NCI-H1694 treated with DMSO at 0.1 percent for 48 hours (cell line): ENCODE data around the gene MB.
"Not testable (repeated sequence)": the region's sequence is repeated elsewhere in the genome, so short reads cannot be mapped to it uniquely, and the experiment has no call there.

ENCODE experiments used
- DNase-seq: peaks from one replicate; lab custom pipeline; 2025; lab: John Stamatoyannopoulos, UW

MB gene

DNA sequence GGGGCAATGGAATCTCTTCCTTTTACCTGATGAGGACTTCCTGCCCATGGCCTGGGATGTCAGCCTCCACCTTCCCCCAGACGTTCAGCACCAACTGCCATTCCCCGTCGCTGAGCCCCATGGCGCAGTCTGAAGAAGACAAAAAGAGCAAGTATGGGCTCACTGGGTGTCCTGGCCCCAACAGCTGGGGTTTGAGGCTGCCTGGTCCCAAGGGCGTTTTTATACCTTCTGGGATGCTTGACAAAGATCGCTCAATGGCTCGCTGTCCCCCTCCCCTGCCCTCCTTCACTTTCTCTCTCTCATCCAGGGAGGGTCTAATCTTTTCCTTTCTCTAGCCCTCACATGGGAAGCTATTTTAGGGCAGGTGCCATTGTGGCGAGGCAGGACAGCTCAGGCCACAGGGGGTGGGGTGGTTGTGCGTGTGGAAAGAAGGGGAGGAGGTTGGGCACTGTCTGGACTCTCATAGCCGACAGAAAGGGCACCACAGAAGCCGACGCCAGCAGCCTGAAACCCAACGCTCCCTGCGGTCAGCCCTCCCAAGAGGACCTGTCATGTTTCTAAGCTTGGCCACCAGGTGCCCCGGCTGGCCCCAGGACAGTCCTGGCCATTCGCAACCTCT, at the start of gene MB:
Gene MB, minus strand, starts transcription at position 193 of the 619 bp plus-strand sequence. Its CDS starts 72 bp downstream, at position 121.
- no peak for DNase-seq

DNA sequence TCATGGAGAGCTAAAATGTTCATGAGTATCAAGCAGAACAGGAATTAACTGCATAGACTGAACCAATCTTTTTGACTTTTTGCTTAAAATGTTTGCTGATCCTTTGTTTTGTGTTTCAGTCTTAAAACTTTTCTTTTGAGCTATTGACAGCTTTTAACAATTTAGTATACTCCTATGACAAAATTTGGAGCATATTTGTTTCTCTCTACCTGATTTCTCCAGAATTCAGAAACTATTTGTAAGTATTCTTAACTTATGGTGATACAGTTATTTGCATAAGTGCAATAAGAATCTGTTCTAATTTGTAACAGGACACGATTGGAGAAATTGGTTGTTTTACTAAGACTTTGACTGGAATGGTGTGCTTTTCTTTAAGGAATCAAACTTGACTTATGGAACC, 49.6 kb upstream of the MB start:
- DNase-seq = not testable (repeated sequence)

GRCh38 chr22:35664955-35665587, 47.9 kb upstream of the MB start:
- DNase-seq = no peak

DNA sequence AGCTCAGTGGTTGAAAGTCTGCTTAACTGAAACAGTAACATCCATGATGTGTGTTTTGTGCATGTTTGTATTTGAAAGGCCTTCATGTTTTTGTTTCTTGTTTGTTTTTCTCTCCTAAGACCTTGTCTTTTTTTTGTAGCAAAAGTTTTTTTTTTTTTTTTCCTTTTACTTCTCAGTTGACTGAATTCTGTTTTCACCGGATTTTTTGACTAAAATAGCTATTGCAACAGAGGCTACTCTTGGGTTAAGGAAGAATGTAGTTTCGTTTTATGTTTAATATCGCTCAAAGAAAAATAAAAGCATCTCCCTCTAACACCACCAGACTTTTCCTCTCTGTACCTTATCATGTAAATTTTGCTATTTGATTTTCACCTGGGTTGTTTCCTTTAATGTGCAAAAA, 46.2 kb upstream of the MB start:
- no peak for DNase-seq

- DNase-seq = no peak
Observed at GRCh38 chr22:35662914-35663313, 45.8 kb upstream of the MB start.

GRCh38 chr22:35661464-35661863, 44.3 kb upstream of the MB start:
- no peak for DNase-seq

GRCh38 chr22:35660291-35661127, 43.4 kb upstream of the MB start:
- DNase-seq = no peak

- DNase-seq = no peak
Observed at GRCh38 chr22:35657571-35658312, 40.6 kb upstream of the MB start.

- no peak for DNase-seq
Observed at GRCh38 chr22:35656284-35656752, 39.2 kb upstream of the MB start.

GRCh38 chr22:35653824-35654223, 36.7 kb upstream of the MB start:
- no peak for DNase-seq

DNA sequence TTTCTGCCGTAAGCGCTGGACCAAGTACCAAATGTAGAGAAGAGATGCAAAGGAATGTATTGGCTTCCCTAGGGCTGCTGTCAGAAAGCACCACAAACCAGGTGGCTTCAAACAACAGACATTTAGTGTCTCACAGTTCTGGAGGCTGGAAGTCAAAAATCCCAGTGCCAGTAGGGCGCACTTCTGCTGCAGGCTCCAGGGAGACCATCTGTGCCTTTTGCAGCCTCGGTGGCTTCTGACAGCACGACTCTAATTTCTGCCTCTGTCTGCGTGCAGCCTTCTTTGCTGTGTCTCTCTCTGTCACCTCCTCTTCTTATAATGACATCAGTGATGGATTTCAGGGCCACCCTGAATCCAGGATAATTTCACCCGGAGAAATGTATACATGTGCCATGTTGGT, 34.0 kb upstream of the MB start:
- no peak for DNase-seq

DNA sequence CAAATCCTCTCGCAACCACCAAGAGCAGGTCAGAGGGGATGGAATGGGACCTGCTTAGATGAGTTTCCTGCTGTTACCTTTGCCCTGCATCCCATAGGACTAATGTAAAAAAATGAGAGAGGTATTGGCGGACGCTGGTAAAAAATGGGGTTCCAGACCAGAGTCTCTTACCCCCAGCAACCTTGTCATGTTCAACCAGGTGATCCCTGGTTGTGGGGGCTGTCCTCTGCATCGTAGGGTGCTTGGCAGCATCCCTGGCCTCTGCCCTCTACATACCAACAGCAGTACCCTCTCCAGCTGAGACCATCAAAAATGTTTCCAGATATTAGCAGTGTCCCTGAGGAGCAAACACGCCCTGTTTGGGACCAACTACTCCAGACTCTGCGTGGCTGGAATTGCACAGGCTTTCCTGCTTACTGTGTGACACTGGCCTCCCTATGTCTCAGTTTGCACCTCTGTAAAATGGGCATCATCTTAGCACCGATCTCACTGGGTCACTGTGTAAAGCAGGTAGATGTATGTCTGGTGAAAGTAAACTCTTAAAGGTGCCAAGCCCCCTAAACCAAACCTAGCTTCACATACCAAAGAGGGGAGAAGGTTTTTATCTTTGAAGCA, 32.6 kb upstream of the MB start:
- no peak for DNase-seq

- no peak for DNase-seq
Observed at GRCh38 chr22:35649026-35649553, 32.0 kb upstream of the MB start.

DNA sequence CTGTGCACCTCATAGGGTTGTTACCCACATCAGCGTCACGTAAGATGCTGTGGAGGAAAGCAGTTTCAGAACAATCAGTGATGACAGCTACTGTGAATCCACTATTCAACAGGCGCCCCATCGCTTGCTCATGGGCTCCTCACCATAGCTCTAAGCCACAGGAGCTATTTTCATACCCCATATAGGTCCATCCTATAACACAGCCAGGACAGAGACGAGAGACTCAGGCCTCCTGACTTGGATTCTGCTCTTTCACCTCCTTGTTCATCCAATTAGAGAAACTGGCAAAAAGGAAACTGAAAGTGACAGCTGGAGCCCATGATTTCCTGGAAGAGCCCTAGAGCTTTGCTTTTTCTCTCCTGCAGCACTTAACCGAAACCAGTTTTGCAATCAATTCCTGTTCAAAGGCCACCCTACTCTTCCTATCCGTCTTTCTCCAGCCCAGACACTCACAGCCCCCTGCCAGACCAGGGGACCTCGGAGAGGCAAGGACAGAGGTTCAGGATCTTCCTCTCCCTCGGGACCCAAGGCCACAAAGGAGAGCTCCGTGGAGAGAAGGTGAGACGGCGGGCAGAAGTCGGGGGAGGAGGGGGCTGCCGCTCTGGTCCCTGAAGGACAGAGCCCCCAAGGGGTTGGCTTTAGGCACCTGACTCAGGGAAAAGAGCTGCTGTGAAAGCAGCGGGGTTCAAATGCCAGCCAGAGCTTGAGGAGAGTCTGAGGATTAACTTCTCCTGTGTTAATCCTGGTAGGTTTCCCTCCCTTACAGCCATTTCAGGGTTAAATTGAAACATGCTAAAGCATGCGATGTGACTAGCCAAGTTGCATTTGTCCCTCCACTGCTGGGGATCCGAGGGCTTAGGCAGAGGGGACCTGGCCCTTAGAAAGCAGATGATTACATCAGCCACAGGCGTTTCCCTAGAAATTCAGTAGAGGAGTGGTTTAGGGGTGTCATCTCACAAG, 31.2 kb upstream of the MB start, which contains the start of gene APOL6:
Gene APOL6, plus strand, starts transcription at position 381 of the 960 bp plus-strand sequence. CDS start 7,980 bp downstream, outside the sequence.
- DNase-seq = peak; percentile 6

GRCh38 chr22:35645646-35646045, 28.5 kb upstream of the MB start:
- no peak for DNase-seq

- no peak for DNase-seq
Observed at GRCh38 chr22:35643991-35644390, 26.9 kb upstream of the MB start.

DNA sequence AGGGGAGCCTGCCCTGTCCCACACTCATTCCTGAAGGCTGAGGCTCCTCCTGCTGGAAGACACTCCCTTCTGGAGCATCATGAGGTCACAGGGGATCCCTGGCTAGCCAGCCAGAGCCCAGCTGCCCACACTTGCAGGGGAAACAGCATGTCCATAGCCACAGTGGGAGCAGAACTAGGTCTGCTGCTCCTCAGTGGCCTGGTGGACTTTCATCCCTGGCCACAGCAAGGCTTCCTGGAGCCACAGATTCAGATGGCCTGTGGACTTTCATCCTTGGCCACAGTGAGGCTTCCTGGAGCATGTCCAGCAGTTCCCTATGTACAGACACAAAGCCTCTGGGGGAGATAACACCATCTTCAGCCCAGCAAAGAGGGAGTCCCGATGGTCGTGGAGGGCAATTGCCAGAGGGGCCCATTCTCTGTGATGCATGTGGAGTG, 25.2 kb upstream of the MB start:
- DNase-seq = no peak

- DNase-seq = no peak
Observed at GRCh38 chr22:35641494-35642120, 24.5 kb upstream of the MB start.

- DNase-seq = no peak
Observed at GRCh38 chr22:35638410-35638809, 21.3 kb upstream of the MB start.

DNA sequence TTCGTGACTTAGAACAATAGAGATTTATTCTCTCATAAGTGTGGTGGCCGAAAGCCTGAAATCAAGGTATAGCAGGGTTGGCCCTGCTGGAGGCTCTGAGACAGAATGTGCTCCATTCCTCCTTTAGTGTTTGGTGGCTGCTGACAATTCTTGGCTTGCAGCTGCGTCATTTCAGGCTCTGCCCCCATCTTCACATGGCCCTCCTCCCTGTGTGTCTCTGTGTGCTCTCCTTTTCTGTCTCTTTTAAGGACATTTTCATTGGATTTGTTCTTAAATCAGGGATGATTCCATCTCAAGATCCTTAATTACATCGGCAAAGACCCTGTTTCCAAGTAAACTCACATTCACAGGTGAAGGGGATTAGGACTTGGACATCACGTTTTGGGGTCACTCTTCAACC, 20.9 kb upstream of the MB start:
- no peak for DNase-seq
